Stimulated activated CD4-positive, alpha-beta T cell treated with anti-CD3 and anti-CD28 coated beads, TNF-alpha, amount 100 ng/mL, for 1 hour (primary cell): ENCODE measurements around the gene LMCD1.

Experiments
- DNase-seq, 3 donors: peaks; one replicate each; pipeline ENCODE4 v3.0.0-alpha.2; 2020; ENCODE audit warnings: low read depth in 3 of 3, low spot score in 1 of 3

Gene LMCD1, protein sequence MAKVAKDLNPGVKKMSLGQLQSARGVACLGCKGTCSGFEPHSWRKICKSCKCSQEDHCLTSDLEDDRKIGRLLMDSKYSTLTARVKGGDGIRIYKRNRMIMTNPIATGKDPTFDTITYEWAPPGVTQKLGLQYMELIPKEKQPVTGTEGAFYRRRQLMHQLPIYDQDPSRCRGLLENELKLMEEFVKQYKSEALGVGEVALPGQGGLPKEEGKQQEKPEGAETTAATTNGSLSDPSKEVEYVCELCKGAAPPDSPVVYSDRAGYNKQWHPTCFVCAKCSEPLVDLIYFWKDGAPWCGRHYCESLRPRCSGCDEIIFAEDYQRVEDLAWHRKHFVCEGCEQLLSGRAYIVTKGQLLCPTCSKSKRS

DNA sequence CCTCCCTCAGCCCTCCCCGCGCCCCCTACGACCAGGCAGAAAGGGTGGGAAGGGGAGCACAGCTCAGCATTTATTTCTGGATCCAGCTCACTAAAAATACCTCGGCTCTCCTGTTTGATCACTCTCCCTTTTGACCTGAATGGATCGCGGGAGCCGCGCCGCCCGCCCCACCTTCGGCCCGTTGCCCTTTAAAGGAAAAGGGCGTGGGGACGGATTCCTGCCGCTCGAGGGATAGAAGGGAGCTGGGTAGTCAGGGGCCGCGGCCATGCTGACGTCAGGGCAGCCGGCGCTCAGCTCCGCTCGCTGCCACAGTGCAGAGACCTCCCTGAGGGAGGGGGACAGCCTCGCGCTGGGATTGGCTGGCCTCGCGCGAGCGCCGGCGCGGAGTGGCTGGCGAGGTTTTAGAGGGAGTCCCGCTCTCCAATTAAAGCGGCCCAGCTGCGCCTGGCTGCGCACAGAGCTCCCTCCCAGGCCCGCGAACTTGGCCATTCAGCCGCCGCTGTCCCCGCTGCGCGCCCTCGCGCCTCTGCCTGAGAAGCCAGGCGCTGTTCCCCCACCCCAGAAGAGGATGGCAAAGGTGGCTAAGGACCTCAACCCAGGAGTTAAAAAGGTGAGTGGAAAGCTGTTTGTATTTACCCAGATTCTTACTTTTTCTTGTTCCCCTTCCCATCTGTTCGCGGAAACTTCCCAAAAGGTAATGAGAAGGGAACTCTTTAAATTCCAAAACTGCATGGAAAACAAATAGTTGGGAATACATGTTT lies at the start of gene LMCD1:
Gene LMCD1 (plus strand): TSS at position 453 of the 761 bp plus-strand sequence. CDS start 116 bp downstream, at position 569.
- peak; percentile 44 to 63 (median 58) for DNase-seq

DNA sequence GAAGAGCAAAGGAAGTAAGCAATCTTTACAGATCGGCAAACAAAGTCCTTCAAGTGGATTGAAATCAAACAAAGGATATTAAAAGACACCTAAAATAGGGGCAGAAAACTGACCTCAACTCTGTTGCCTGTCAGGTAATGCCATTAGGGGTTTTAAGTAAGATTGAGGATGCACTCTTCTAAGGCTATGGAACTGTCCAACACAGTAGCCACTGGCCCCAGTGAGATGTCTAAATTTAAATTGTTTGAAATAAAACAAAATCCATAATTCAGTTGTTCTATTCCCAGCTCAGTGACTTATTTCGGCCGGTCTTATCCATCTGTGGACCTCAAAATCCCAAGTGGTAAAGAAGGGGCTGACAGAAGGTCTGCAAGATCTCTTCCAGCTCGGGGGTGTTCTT lies 49.5 kb upstream of the LMCD1 start:
- no peak for DNase-seq

DNA sequence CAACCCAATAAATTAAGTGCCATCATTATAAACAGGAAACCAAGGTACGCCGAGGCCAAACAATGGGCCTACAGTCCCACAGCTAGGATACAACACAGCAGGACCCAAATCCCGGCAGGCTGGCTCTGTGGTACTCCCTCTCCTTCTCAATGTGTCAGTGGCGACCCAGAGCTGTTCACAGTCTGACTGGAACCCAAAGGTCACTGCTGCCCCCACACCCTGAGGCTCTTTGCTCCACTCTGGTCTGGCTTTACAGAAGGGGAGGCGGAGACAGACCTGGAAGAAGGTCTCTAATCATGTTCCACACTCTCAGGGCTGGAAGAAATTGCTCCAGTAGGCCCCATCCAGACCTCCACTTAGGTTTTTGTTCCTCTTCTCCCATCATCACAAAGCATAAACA lies 48.5 kb upstream of the LMCD1 start:
- DNase-seq: no peak

DNA sequence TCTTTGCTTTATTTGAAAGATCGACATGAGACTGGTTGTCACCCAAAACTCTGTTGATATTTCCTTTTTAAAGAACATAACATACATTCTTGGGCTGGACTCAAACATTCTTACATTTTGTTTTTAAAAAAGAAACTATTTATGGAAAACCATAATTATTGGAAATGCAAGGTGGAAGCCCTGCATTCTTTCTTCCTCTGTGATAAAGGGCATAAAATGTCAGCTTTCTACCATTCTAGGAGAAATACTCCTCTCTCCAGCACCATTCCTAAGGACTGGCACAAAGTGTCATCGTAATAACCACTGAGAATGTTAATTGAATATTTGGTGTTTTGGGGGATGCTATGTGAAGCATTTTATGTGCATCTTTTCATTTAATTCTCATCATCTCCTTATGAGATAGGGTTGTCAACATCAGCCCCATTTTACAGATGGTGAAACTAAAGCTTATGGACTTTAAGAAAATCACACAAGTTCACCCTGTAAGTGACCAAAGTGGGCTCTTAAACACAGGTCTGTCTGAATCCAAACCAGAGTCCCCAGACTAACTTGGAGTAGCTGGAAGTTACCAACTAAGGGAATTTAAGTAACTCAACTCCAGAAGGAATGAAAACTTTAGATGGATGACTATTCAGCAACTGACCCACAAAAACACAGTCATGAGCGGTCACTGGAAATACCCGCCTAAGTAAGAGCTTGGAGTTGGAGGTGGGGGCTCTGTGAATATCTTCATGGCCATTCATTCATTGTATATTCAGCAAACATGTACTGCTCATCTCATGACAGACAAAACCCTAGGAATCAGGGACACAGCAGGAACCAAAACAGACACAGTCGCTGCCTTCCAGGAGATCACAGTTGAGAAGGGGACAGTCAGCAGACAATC lies 45.9 kb upstream of the LMCD1 start:
- no peak for DNase-seq

GRCh38 chr3:8456412-8456811 lies 45.2 kb upstream of the LMCD1 start:
- no peak for DNase-seq

GRCh38 chr3:8457039-8457438 lies 44.6 kb upstream of the LMCD1 start:
- DNase-seq: no peak

GRCh38 chr3:8458238-8458661 lies 43.4 kb upstream of the LMCD1 start:
- DNase-seq: no peak

DNA sequence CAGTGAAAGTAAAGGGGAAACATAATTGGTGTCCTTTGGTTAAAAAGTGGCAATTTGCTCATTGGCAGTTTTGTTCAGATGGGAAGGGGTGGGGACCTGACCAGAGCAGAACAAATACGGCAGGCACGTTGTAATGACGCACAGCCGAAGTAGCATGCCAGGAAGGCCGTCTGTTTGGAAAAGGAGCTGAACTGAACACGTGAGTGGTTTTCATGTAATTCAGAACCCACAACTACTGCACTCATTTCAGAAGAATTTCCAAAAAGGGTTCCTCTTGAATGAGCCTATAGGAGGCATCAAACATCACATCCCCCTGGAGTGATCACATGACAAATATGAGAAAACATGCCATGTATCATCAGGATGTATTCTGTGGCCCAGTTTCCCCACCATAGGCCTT lies 42.9 kb upstream of the LMCD1 start:
- DNase-seq: no peak

DNA sequence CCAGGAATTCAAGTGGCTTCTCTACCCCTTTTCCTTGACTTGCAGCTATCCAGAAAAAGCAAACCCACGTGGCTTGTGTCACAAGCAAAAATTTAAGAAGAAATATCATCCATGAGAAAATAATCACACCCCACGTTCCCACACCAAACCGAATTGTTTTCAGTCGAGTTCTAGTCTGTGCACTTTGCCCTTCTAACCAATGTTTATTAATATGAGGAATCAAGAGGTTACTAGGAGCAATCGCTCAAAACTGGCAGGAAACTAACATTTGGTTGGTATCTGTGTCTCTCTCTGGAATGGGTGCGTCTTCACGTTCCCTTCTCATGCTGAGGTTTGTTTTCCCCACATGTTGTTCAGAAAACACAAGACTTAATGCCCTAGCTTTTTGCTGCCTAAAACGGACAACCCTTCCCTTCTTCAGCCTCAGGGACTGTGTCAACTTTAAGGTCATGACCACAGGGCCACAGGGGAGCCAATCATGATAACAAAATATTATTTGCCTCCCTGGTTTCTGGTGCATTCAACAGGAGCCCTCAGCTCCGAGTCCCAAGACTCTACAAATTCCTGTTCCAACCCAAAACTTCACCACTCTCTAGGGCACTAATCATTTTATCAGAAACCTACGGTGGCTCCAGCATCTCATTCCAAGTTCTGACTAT lies 41.4 kb upstream of the LMCD1 start:
- DNase-seq: no peak

GRCh38 chr3:8460815-8461456 lies 40.7 kb upstream of the LMCD1 start:
- no peak for DNase-seq

GRCh38 chr3:8464668-8465067 lies 37.0 kb upstream of the LMCD1 start:
- no peak for DNase-seq

DNA sequence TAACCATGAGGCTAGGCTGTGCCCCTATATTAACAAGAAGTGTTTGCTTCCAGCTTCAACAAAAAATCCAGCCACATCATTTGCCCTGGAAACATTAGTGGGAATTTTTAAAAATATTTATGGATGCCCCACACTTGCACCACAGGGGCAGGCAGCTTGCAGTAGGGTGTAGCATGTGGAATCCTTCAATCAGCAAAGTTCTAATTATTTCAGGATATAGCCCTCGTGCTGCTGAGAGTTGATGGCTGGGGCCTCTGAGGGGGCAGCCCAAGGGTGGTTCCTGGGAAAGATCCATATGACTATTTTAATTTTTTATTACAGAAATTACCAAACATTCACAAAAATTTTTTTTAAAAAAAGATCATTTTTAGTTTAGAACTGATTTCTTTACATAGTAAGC lies 35.1 kb upstream of the LMCD1 start:
- DNase-seq: no peak

DNA sequence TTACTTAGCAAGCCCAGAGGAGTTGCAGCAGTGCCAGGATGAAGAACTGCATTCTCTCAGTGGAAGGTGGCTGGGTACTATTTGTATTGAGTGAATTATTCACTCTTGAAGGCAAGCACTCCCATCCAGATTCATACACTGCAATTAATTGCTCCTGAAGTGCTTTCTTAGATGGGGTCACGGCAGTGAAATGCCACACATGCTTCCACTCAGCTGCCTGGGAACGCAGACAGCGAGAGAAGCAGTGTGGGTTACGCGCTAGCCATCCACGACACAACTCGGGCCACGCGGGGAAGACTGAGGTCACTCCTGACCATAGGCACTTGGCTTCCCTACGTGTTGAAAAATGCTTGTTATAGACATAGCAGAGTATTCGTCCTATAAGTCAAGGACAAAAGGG lies 30.8 kb upstream of the LMCD1 start:
- no peak for DNase-seq

- no peak for DNase-seq
Observed at GRCh38 chr3:8472549-8472948, 29.1 kb upstream of the LMCD1 start.

DNA sequence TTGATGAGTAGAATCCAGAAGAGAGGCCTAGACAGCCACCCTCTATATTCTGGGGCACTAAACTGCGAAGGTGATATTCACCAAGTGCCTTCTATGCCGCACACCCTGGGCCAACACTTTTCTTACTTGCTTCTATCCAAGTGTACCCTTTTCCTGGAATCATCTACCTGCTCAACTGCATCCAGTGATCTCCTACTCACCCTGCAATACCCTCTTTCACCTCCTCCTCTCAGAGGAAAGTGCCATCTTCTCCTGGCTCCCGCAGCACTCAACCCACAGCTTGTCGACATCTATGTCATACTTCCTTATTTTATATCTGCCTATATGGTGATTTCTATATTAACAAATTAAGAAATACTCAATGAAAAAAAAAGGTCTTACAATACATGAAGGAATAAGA lies 28.6 kb upstream of the LMCD1 start:
- DNase-seq: no peak

DNA sequence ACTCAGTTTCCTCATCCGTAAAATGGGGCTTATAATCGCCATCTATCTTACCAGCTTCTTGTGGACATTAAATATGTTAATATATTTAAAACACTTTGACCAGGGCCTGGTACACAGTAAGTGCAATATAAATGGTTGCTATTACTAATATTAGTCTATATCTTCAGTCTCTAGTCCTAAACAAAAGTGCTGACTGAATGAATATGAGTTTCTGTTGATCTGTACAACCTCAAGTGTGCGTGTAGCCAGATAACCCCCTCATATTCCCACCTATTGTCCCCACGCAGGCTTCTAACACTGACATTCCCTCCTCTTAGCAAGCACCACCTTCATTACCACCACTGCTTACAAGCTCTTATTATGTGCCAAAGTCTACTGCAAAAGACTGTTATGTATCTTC lies 27.6 kb upstream of the LMCD1 start:
- DNase-seq: no peak

GRCh38 chr3:8474991-8475390 lies 26.6 kb upstream of the LMCD1 start:
- DNase-seq: no peak

DNA sequence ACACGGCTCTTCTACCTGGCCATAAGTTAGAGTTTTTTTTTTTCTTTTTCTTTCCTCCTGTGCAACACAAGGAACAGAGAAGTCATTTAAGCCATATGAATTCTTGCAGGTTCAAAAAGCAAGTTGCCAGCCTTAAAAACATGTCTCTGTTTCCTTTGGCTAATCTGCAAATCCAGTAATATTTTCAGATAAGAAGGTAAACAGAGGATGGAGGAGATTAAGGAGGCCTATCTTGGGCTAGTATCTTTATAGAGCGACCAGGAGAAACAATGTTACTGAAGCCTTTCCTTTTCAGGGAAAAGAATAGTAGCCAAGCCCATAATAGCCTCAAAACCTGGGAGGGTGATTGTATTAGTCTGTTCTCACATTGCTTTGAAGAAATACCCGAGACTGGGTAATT lies 20.9 kb upstream of the LMCD1 start:
- no peak for DNase-seq

- no peak for DNase-seq
Observed at GRCh38 chr3:8481380-8481779, 20.2 kb upstream of the LMCD1 start.

- DNase-seq: no peak
Observed at GRCh38 chr3:8482263-8482662, 19.4 kb upstream of the LMCD1 start.
